MM.1S (cell line): ENCODE results near the gene VSIG4.

Experiments used
- DNase-seq: peaks from one replicate; pipeline ENCODE4 v3.0.0-alpha.2; 2015
- H2AFZ ChIP-seq: fragments of 300-600 bp; sonication (generic); 2 replicates; pipeline ENCODE4 v1.6.0; 2016; ENCODE audit warnings: antibody characterized with exemption, low read length
- H3F3A ChIP-seq: fragments of 300-600 bp; sonication (generic); 2 replicates; pipeline ENCODE4 v1.6.1; 2016; ENCODE audit warnings: mild to moderate bottlenecking, antibody characterized with exemption, low read length, moderate library complexity, mixed read lengths; ENCODE audit not compliant: insufficient read depth
- H3K27ac ChIP-seq: fragments of 300-600 bp; sonication (generic); 2 replicates; pipeline ENCODE4 v1.5.1; 2016; ENCODE audit warnings: mild to moderate bottlenecking, low read length
- H3K27me3 ChIP-seq: fragments of 300-600 bp; sonication (generic); replicated peaks from 2 replicates; pipeline ENCODE4 v1.6.0; 2016; ENCODE audit warnings: low read length; ENCODE audit not compliant: insufficient read depth
- H3K36me3 ChIP-seq: fragments of 300-600 bp; sonication (generic); replicated peaks from 2 replicates; pipeline ENCODE4 v1.6.1; 2016; ENCODE audit warnings: mild to moderate bottlenecking, low read length, mixed read lengths; ENCODE audit not compliant: insufficient read depth
- H3K4me1 ChIP-seq: fragments of 300-600 bp; sonication (generic); 2 replicates; pipeline ENCODE4 v1.6.1; 2016; ENCODE audit warnings: low read length, mixed read lengths
- H3K4me2 ChIP-seq: fragments of 300-600 bp; sonication (generic); 2 replicates; pipeline ENCODE4 v1.6.0; 2016; ENCODE audit warnings: low read depth, low read length
- H3K4me3 ChIP-seq: fragments of 300-600 bp; sonication (generic); 2 replicates; pipeline ENCODE4 v1.5.1; 2016; ENCODE audit warnings: low read length, mixed read lengths
- H3K79me2 ChIP-seq: fragments of 300-600 bp; sonication (generic); 2 replicates; pipeline ENCODE4 v1.6.1; 2016; ENCODE audit warnings: mixed run types, low read length, mixed read lengths
- H3K9ac ChIP-seq: fragments of 300-600 bp; sonication (generic); 2 replicates; pipeline ENCODE4 v1.6.1; 2016; ENCODE audit warnings: low read length, mixed read lengths
- H3K9me2 ChIP-seq: fragments of 300-600 bp; sonication (generic); replicated peaks from 2 replicates; pipeline ENCODE4 v1.6.1; 2016; ENCODE audit warnings: mild to moderate bottlenecking, low read length, mixed read lengths; ENCODE audit not compliant: insufficient read depth
- H3K9me3 ChIP-seq: fragments of 300-600 bp; sonication (generic); replicated peaks from 2 replicates; pipeline ENCODE4 v1.6.1; 2016; ENCODE audit warnings: mild to moderate bottlenecking, low read length, mixed read lengths; ENCODE audit not compliant: insufficient read depth
- H4K20me1 ChIP-seq: fragments of 300-600 bp; sonication (generic); 2 replicates; pipeline ENCODE4 v1.6.1; 2016; ENCODE audit warnings: mild to moderate bottlenecking, low read length, moderate library complexity, mixed read lengths; ENCODE audit not compliant: insufficient read depth
- CTCF ChIP-seq: fragments of 300-600 bp; sonication (generic); IDR thresholded peaks from 2 replicates; pipeline ENCODE4 v1.5.1; 2016; ENCODE audit warnings: antibody characterized with exemption, low read length, mixed read lengths
- EZH2 ChIP-seq: fragments of 300-600 bp; sonication (generic); optimal IDR thresholded peaks from 2 replicates; pipeline ENCODE3; 2017; ENCODE audit warnings: low read depth, mild to moderate bottlenecking, antibody characterized with exemption, low read length, mixed read lengths
- EZH2phosphoT487 ChIP-seq: fragments of 300-600 bp; sonication (generic); IDR thresholded peaks from 2 replicates; pipeline ENCODE4 v1.6.1; 2018; ENCODE audit warnings: antibody characterized with exemption, low read length

VSIG4 gene

GRCh38 chrX:66039944-66040343, at the start of gene VSIG4:
Gene VSIG4, minus strand, starts transcription at chrX:66040080. Its CDS starts 82 bp downstream, at chrX:66039998.
- no peak for DNase-seq
- Histone ChIP-seq H3K9me3 (no peaks in the 10 kb centered on the region), H3K27me3 (no peaks in the 10 kb centered on the region), H3K9me2 (no peaks in the 10 kb centered on the region), H4K20me1 (no peaks in the 10 kb centered on the region), H3K27ac (no peak within 1 kb of the TSS), H3K9ac (no peak within 1 kb of the TSS), H3F3A (no peaks in the 10 kb centered on the region), H3K4me2 (no peak within 1 kb of the TSS), H3K36me3 (no peaks in the 10 kb centered on the region), H3K4me1 (no peaks in the 10 kb centered on the region), H3K79me2 (no peaks in the 10 kb centered on the region), H2AFZ (no peak within 1 kb of the TSS), H3K4me3 (no peak within 1 kb of the TSS)
- TF ChIP-seq EZH2phosphoT487 = no peak
- TF ChIP-seq EZH2 = no peak
- no peak for TF ChIP-seq CTCF

GRCh38 chrX:66076801-66077200, 36.9 kb upstream of the VSIG4 start:
- H3K36me3 ChIP-seq = no peaks in the 10 kb centered on the region
- H3F3A ChIP-seq = no peaks in the 10 kb centered on the region
- H3K27ac ChIP-seq = no peak overlapping the region
- H2AFZ ChIP-seq = no peak overlapping the region
- no peak for TF ChIP-seq CTCF
- TF ChIP-seq EZH2phosphoT487 = no peak
- TF ChIP-seq EZH2 = no peak
- H3K4me2 ChIP-seq = no peak overlapping the region
- DNase-seq = no peak
- no peaks in the 10 kb centered on the region for H3K9me3 ChIP-seq
- H4K20me1 ChIP-seq = no peaks in the 10 kb centered on the region
- H3K4me1 ChIP-seq = no peaks in the 10 kb centered on the region
- no peak overlapping the region for H3K9ac ChIP-seq
- H3K79me2 ChIP-seq = no peaks in the 10 kb centered on the region
- no peak overlapping the region for H3K4me3 ChIP-seq
- no peaks in the 10 kb centered on the region for H3K9me2 ChIP-seq
- H3K27me3 ChIP-seq = no peaks in the 10 kb centered on the region

- H3K27me3 ChIP-seq = no peaks in the 10 kb centered on the region
- no peaks in the 10 kb centered on the region for H3K36me3 ChIP-seq
- 0 out of 2 replicates have a peak overlapping the region, but pooled peaks have one; percentile 35 for H2AFZ ChIP-seq
- no peak overlapping the region for H3K4me2 ChIP-seq
- no peaks in the 10 kb centered on the region for H4K20me1 ChIP-seq
- DNase-seq = no peak
- no peak for TF ChIP-seq CTCF
- no peak for TF ChIP-seq EZH2phosphoT487
- no peak for TF ChIP-seq EZH2
- H3K9me3 ChIP-seq = no peaks in the 10 kb centered on the region
- no peak overlapping the region for H3K9ac ChIP-seq
- no peaks in the 10 kb centered on the region for H3K79me2 ChIP-seq
- H3K4me3 ChIP-seq = no peak overlapping the region
- H3K4me1 ChIP-seq = no peaks in the 10 kb centered on the region
- no peak overlapping the region for H3K27ac ChIP-seq
- no peaks in the 10 kb centered on the region for H3F3A ChIP-seq
- no peaks in the 10 kb centered on the region for H3K9me2 ChIP-seq
These were observed 35.3 kb upstream of the VSIG4 start for GRCh38 chrX:66074920-66075879.
